Measurements from ENCODE around the gene MSI2. TPM values are rescaled to one million over a fixed set of nuclear protein-coding genes. Genes with fewer than 3 reads are reported as not detected.

The MSI2 gene
- total RNA-seq, 1 donor: 12.6 TPM

GRCh38 chr17:57595947-57596695, 339.8 kb downstream of the MSI2 start:
- H3K4me3 ChIP-seq (ENCODE audit: low read depth, low read length): no peak overlapping the region
- no peak for DNase-seq (ENCODE audit: low read depth)
- TF ChIP-seq, protein P1, sequence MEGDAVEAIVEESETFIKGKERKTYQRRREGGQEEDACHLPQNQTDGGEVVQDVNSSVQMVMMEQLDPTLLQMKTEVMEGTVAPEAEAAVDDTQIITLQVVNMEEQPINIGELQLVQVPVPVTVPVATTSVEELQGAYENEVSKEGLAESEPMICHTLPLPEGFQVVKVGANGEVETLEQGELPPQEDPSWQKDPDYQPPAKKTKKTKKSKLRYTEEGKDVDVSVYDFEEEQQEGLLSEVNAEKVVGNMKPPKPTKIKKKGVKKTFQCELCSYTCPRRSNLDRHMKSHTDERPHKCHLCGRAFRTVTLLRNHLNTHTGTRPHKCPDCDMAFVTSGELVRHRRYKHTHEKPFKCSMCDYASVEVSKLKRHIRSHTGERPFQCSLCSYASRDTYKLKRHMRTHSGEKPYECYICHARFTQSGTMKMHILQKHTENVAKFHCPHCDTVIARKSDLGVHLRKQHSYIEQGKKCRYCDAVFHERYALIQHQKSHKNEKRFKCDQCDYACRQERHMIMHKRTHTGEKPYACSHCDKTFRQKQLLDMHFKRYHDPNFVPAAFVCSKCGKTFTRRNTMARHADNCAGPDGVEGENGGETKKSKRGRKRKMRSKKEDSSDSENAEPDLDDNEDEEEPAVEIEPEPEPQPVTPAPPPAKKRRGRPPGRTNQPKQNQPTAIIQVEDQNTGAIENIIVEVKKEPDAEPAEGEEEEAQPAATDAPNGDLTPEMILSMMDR (IDR thresholded peaks at IDR 0.05; ENCODE audit: insufficient read depth, low read length): no peak

- TF ChIP-seq, protein P1 (IDR thresholded peaks at IDR 0.05; ENCODE audit: insufficient read depth, low read length): no peak
- no peak for DNase-seq (ENCODE audit: low read depth)
- no peak overlapping the region for H3K4me3 ChIP-seq (ENCODE audit: low read depth, low read length)
Measured at GRCh38 chr17:57597101-57597500, 340.8 kb downstream of the MSI2 start.

GRCh38 chr17:57597531-57598453, 341.5 kb downstream of the MSI2 start:
- DNase-seq (ENCODE audit: low read depth): peak; percentile 85
- TF ChIP-seq, protein P1 (IDR thresholded peaks at IDR 0.05; ENCODE audit: insufficient read depth, low read length): peak; percentile 92
- no peak overlapping the region for H3K4me3 ChIP-seq (ENCODE audit: low read depth, low read length)

- H3K4me3 ChIP-seq (ENCODE audit: low read depth, low read length): no peak overlapping the region
- TF ChIP-seq, protein P1 (IDR thresholded peaks at IDR 0.05; ENCODE audit: insufficient read depth, low read length): no peak
- no peak for DNase-seq (ENCODE audit: low read depth)
Measured at GRCh38 chr17:57599271-57600045, 343.1 kb downstream of the MSI2 start.

DNA sequence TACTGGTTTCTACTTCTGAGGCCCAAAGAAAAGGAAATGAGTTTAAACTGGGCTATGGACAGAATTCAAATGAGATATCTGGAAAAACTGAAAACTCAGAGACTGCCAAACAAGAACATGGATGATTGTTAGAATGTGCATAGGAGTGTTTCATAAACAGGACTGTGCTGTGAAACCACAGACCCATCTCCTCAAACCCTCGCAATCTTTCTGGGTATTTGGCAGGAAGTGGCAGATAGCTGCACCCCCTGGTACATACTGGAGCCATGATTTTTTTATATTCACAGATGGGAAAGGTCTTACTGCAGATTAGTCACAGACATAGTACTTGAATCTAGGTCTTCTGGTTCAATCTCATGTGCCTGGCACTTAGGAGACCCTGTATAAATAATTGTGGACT, 343.8 kb downstream of the MSI2 start:
- TF ChIP-seq, protein P1 (IDR thresholded peaks at IDR 0.05; ENCODE audit: insufficient read depth, low read length): no peak
- no peak for DNase-seq (ENCODE audit: low read depth)
- H3K4me3 ChIP-seq (ENCODE audit: low read depth, low read length): no peak overlapping the region

GRCh38 chr17:57601143-57601735, 344.9 kb downstream of the MSI2 start:
- H3K4me3 ChIP-seq (ENCODE audit: low read depth, low read length): no peak overlapping the region
- TF ChIP-seq, protein P1 (IDR thresholded peaks at IDR 0.05; ENCODE audit: insufficient read depth, low read length): no peak
- DNase-seq (ENCODE audit: low read depth): no peak

Data from fibroblast of the aortic adventitia (primary cell).